Measurements from ENCODE around the gene MYO1B.
A peak's percentile ranks its signal among the peaks of the same experiment; 100 is the strongest.

Gene MYO1B

DNA sequence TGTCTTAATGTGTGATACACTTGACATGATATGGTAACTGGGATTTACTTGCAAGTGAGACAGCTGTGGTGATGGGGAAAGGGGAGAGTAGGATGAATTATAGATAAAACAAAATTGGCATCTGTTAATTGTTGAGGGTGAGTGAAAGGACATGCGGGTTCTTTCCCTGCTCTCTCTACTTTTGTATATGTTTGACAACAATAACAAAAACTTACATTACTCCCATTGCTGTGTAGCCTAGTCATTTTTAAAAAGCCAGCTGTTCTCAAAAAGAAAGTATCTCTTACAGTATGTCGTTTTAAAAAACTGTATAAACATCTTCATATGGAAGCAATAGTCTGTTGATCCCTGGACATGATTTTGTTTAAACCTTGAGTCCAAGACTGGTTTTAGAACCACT is 117.6 kb downstream of the MYO1B start:
- ATAC-seq (no peak), DNase-seq (no peak)

DNA sequence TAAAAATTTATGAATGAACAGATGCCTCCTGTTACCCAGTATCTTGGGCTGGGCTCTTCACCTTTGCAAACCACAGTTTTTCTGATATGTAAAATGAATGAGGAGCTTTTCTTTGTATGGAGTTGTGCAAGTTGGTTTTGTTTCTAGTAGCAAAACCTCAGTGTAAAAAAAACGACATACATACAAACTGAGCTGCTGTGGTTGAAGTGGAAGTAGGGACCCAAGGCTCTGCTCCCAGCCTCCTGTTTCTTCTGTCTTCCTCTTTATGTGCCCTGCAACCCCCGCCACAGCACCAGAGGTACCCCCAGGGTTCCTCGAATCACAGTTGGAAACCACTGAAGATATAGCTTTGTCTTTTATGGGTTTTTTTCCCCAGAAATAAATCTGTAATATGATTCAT is 118.1 kb downstream of the MYO1B start:
- ATAC-seq = no peak
- DNase-seq = no peak

GRCh38 chr2:191365089-191365488 is 119.9 kb downstream of the MYO1B start:
- no peak for ATAC-seq
- no peak for DNase-seq

DNA sequence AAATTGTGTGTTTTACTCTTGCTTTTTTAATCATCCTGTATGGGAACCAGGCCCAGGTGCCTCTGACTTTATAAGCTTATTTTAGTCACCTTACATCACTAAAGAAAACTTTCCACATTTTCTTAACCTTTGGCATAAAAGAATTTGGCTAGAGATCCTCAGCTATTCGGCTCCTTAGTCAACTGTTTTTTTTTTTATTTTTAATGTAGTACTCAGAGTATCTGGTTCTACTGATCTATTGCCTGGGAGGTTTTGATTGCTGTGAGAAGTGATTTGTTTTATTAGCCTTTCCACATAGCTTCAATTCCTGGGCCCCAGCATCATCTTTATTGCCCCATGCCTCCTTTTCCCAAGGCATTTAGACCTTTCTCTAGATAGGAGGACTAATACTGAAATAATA is 121.0 kb downstream of the MYO1B start:
- ATAC-seq (no peak), DNase-seq (no peak)

- ATAC-seq (no peak), DNase-seq (no peak)
These were observed 123.8 kb downstream of the MYO1B start for GRCh38 chr2:191369034-191369433.

GRCh38 chr2:191374366-191374765 is 129.2 kb downstream of the MYO1B start:
- no peak for ATAC-seq
- no peak for DNase-seq

- no peak for DNase-seq
- no peak for ATAC-seq
These were observed 129.7 kb downstream of the MYO1B start for GRCh38 chr2:191374939-191375338.

- peak; percentile 38 for DNase-seq
- ATAC-seq = peak; percentile 88
These were observed 131.9 kb downstream of the MYO1B start for GRCh38 chr2:191376981-191377629.

GRCh38 chr2:191379375-191379774 is 134.2 kb downstream of the MYO1B start:
- ATAC-seq (no peak), DNase-seq (no peak)

GRCh38 chr2:191382801-191383200 is 137.6 kb downstream of the MYO1B start:
- DNase-seq (no peak), ATAC-seq (no peak)

GRCh38 chr2:191383486-191383885 is 138.3 kb downstream of the MYO1B start:
- ATAC-seq (no peak), DNase-seq (no peak)

DNA sequence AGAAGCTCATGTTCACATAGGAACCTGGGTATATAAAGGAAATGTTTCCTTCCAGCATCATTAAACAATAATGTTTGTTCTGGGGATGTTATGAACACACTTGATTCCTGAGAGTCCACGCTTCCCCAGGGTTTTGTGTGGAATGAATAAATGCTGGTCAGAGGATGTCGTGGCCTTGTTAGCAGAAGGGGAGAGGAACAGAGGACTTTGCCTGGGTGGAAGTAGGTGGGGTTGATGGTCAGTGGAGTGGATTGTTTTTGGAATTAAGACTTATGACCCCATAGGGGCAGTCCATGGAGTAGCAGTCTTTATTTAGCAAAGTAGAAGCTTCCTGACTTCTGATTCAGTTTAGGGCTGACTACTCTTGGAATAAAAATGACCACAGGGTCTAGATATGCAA is 139.6 kb downstream of the MYO1B start:
- ATAC-seq (no peak), DNase-seq (no peak)

- peak; percentile 9 for DNase-seq
- peak; percentile 76 for ATAC-seq
These were observed 140.4 kb downstream of the MYO1B start for GRCh38 chr2:191385416-191386160.

DNA sequence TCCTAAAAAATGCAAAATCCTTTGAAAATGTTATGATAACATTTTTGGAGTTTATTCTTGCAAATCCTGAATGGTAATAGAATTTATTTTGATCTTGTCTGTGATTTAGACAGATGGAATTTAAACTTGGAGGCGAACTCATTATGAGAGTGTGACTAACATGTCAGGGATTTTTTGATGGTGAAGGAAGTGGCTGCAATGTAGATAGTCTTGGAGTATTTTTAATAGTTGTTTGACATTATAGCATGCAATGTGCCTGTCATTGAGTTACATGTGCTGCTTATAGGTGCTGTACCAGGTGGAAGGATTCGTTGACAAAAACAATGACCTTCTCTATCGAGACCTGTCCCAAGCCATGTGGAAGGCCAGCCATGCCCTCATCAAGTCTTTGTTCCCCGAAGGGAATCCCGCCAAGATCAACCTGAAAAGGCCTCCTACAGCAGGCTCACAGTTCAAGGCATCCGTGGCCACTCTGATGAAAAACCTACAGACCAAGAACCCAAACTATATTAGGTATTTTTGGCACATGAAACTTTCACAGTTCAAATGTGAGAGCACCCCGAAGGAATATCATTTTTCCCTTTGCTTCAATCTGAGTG is 141.8 kb downstream of the MYO1B start:
- DNase-seq = no peak
- peak; percentile 73 for ATAC-seq

DNA sequence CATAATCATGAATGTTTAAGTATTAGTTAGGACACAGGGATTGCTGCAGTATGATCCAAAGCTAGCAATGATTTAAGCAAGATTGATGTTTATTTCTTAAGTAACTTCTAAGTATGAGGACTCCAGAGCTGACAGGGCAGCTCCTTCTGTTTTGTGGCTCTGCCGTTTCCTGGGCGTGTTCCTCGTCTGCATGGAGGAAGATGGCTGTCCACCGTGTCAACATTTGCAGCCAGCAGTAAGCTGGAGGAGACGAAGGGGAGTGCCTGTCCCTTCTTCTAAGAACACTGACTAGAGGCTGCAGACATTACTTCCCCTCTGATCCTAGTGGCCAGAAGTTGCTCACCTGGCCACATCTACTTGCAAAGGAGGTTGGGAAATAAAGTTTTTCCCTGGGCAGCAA is 144.1 kb downstream of the MYO1B start:
- DNase-seq (no peak), ATAC-seq (no peak)

- DNase-seq = no peak
- ATAC-seq = no peak
These were observed 146.0 kb downstream of the MYO1B start for GRCh38 chr2:191391171-191391570.

GRCh38 chr2:191394043-191394442 is 148.8 kb downstream of the MYO1B start:
- no peak for ATAC-seq
- no peak for DNase-seq

DNA sequence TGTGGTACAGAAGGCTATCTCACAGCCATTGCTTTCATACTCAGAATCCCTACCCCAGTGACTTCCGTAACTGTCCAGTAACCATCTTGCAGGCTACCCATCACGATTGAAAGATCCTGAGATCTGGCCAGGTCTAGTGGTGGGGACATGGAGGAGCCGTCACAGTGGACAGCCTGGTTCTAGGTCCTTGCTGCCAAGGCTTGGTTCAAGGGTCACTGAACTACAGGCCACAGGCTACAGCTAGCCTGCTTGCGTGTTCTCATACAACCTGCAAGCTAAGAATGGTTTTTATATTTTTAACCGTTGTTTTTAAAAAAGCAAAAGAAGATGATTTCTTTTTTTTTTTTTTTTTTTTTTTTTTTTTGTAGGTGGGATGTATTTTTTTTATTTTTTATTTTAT is 151.6 kb downstream of the MYO1B start:
- ATAC-seq (no peak), DNase-seq (no peak)

DNA sequence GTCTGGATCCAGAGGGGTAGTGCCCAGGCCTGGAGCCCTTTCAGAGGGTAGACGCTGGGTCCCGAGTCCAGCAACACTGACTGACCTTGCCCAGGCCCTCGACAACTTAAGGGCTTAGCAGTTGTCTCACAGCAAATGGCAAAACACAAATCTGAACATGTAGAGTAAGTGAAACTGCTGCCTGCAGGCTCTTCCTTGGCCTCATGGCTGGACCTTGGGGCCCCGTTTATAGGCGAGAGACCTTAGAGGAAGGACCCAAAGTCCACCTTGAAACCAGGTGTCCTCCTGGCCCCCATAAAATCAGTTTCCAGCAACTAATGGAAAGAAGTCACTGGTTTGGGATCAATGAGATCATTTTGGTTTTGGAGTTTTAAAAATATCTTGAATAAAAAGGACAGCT is 154.4 kb downstream of the MYO1B start:
- ATAC-seq = no peak
- DNase-seq = no peak

DNA sequence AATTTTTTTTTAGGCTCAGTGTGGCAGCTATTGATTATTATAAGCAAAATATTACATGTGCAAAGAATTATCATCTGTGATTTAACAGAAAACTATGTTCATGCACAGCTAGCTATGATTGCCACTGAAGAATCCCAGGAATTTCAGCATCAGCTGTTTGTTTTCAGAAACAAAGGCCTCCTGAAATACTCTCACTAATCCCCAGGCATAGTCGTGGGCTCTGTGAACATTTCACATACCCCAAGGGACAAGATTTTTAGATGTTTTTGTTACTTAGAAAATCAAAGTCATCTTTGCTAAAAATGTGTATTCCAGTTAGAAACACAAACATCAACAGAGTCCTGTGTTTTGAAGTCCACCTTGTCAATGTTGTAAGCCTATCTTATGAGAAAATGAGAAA is 156.1 kb downstream of the MYO1B start:
- ATAC-seq (no peak), DNase-seq (no peak)

- DNase-seq (no peak), ATAC-seq (no peak)
These were observed 157.9 kb downstream of the MYO1B start for GRCh38 chr2:191402966-191403565.

DNA sequence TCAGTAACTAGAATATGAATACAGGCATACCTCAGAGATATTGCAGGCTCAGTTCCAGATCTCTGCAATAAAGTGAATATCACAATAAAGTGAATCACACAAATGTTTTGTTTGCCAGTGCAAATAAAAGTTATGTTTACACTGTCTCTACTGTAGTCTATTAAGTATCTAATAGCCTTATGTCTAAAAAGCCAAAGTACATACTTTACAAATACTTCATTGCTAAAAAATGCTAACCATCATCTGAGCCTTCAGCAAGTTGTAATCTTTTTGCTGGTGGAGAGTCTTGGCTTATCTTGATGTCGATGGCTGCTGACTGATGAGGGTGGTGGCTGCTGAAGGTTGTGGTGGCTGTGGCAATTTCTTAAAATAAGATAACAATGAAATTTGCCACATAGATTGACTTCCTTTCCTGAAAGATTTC is 159.4 kb downstream of the MYO1B start:
- DNase-seq = no peak

DNA sequence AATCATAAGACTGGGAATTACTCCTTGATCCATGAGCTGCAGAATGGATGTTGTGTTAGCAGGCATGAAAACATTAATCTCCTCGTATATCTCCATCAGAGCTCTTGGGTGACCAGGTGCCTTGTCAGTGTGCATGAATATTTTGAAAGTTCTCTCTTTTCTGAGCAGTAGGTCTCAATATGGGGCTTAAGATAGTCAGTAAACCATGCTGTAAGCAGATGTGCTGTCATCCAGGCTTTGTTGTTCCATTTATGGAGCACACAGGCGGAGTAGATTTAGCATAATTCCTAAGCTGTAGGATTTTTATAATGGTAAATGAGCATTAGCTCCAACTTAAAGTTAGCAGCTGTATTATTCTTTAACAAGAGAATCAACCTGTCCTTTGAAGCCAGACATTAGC is 160.3 kb downstream of the MYO1B start:
- no peak for DNase-seq

More for the DNA sequence above, 159.4 kb downstream of the MYO1B start:
- no peak for ATAC-seq

More for the DNA sequence above, 160.3 kb downstream of the MYO1B start:
- no peak for ATAC-seq
